Measurements from ENCODE around the gene GOLGA8K.
"Not testable (repeated sequence)": the region's sequence is repeated elsewhere in the genome, so short reads cannot be mapped to it uniquely, and the experiment has no call there.

GRCh38 chr15:32427635-32428034 lies 24.5 kb upstream of the GOLGA8K start:
- TF ChIP-seq POLR2AphosphoS5 (IDR thresholded peaks at IDR 0.05; ENCODE audit: borderline replicate concordance, low read depth, low read length); EZH2 (IDR thresholded peaks at IDR 0.05): not testable (repeated sequence)
